ENCODE measurements around the gene CABLES1.

Gene CABLES1

GRCh38 chr18:23196119-23197007, 61.1 kb downstream of the CABLES1 start:
- DNase-seq, result no peak

- no peak for DNase-seq
These were observed 63.0 kb downstream of the CABLES1 start for GRCh38 chr18:23198217-23198845.

- no peak for DNase-seq
These were observed 65.5 kb downstream of the CABLES1 start for GRCh38 chr18:23200756-23201155.

GRCh38 chr18:23201741-23202140, 66.5 kb downstream of the CABLES1 start:
- no peak for DNase-seq

GRCh38 chr18:23203891-23204432, 68.7 kb downstream of the CABLES1 start:
- DNase-seq, result no peak

GRCh38 chr18:23204589-23205235, 69.4 kb downstream of the CABLES1 start:
- DNase-seq, result no peak

GRCh38 chr18:23205980-23206379, 70.7 kb downstream of the CABLES1 start:
- DNase-seq, result no peak

- no peak for DNase-seq
These were observed 72.1 kb downstream of the CABLES1 start for GRCh38 chr18:23207191-23207955.

- no peak for DNase-seq
These were observed 72.7 kb downstream of the CABLES1 start for GRCh38 chr18:23207994-23208393.

GRCh38 chr18:23208600-23208999, 73.3 kb downstream of the CABLES1 start:
- DNase-seq, result no peak

- no peak for DNase-seq
These were observed 73.7 kb downstream of the CABLES1 start for GRCh38 chr18:23209031-23209430.

GRCh38 chr18:23209796-23210195, 74.5 kb downstream of the CABLES1 start:
- no peak for DNase-seq

- no peak for DNase-seq
These were observed 75.2 kb downstream of the CABLES1 start for GRCh38 chr18:23210526-23210925.

- no peak for DNase-seq
These were observed 75.9 kb downstream of the CABLES1 start for GRCh38 chr18:23211146-23211545.

- no peak for DNase-seq
These were observed 76.9 kb downstream of the CABLES1 start for GRCh38 chr18:23212161-23212560.

GRCh38 chr18:23213200-23213599, 77.9 kb downstream of the CABLES1 start:
- no peak for DNase-seq

GRCh38 chr18:23217781-23218180, 82.5 kb downstream of the CABLES1 start:
- no peak for DNase-seq

- no peak for DNase-seq
These were observed 85.1 kb downstream of the CABLES1 start for GRCh38 chr18:23220355-23220754.

GRCh38 chr18:23223641-23224040, 88.4 kb downstream of the CABLES1 start:
- DNase-seq, result no peak

- DNase-seq, result no peak
These were observed 90.2 kb downstream of the CABLES1 start for GRCh38 chr18:23225503-23225902.

GRCh38 chr18:23226391-23226790, 91.1 kb downstream of the CABLES1 start:
- DNase-seq, result no peak

- peak; percentile 53 for DNase-seq
These were observed 91.8 kb downstream of the CABLES1 start for GRCh38 chr18:23226930-23227725.
